Anterior cingulate cortex (tissue), 58 donors: ENCODE measurements around the gene PIGN.

Experiments
- DNase-seq, 58 donors: peaks; one replicate each; lab custom pipeline; 2025; lab: John Stamatoyannopoulos, UW

The PIGN gene, protein sequence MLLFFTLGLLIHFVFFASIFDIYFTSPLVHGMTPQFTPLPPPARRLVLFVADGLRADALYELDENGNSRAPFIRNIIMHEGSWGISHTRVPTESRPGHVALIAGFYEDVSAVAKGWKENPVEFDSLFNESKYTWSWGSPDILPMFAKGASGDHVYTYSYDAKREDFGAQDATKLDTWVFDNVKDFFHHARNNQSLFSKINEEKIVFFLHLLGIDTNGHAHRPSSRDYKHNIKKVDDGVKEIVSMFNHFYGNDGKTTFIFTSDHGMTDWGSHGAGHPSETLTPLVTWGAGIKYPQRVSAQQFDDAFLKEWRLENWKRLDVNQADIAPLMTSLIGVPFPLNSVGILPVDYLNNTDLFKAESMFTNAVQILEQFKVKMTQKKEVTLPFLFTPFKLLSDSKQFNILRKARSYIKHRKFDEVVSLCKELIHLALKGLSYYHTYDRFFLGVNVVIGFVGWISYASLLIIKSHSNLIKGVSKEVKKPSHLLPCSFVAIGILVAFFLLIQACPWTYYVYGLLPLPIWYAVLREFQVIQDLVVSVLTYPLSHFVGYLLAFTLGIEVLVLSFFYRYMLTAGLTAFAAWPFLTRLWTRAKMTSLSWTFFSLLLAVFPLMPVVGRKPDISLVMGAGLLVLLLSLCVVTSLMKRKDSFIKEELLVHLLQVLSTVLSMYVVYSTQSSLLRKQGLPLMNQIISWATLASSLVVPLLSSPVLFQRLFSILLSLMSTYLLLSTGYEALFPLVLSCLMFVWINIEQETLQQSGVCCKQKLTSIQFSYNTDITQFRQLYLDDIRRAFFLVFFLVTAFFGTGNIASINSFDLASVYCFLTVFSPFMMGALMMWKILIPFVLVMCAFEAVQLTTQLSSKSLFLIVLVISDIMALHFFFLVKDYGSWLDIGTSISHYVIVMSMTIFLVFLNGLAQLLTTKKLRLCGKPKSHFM

DNA sequence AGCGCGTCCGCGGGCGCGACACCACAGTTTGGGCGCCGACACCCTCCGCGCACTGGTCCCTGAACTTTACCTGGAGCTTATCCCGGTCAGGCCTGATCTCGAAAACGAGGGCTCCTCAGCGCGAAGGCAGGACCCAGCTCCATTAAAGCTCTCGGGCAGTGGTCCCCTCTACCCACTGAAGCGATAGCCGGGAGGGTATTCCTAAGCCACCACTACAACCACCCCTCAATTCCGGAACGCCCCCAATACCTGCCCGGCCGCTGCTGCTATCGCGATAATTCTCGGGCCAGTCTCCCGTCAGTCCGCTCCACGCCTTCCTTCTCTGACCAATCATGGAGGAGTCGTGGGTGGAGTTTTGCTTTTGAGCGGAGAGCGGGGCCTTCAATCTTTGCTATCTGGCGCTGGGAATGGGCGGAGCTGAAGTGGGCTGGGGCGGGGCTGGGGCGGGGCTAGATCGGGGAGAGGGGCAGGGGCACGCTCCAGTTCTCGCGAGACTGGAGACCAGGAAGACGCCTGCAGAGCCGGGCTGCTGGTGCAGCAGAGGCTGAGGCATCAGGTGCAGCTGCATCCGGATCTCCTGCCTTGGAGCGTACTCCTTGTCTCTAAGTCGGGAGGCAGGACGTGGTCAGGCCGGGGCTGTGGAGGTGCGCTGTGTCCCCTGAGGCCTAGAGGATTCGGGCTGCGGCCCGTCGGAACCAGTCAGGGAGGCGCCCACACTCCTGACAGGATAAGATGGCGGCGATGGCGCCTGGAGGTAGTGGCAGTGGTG, at the start of gene PIGN, which contains the start of gene RELCH:
TSS of gene PIGN (minus strand) at position 283 of the 769 bp plus-strand sequence. CDS start 25,703 bp downstream, outside the sequence.
TSS of gene RELCH (plus strand) at position 482 of the 769 bp plus-strand sequence. CDS start at position 733, 251 bp downstream.
- DNase-seq: peak; percentile 51 to 99 (median 96)

DNA sequence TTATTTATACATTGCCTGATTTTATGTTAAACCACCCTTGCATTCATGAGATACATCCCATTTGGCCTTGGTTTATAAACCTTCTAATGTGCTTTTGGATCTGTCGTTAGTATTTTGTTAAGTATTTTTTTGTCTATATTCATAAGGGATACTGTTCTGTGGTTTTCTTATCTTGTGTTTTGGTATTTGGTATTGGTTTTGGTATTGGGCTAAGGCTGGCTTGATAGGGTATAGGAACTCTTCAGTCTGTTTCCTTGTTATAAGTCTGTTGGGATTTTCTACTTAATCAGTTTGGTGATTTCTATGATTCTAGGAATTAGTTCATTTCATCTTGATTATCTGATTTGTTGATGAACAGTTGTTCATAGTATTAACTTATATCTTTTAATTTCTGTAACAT, 49.4 kb upstream of the PIGN start:
- DNase-seq: no peak

DNA sequence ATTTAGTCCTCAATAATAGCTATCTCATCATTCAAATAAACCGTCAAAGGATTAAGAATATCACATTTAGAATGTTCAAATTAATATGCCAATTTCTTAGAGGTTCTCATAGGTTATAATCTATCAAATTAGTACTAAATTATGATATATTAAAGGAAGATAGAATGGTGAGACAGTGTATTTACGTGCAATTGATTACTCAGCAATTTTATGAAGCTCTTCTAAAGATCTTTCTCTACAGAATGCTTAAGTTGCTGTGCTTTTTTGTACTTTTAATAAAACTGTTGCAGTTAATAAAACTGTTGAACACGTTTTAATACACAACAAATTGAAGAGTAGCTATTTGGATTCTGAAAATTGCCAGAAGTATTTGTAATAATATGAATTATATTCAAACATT, 39.2 kb upstream of the PIGN start:
- DNase-seq: no peak

DNA sequence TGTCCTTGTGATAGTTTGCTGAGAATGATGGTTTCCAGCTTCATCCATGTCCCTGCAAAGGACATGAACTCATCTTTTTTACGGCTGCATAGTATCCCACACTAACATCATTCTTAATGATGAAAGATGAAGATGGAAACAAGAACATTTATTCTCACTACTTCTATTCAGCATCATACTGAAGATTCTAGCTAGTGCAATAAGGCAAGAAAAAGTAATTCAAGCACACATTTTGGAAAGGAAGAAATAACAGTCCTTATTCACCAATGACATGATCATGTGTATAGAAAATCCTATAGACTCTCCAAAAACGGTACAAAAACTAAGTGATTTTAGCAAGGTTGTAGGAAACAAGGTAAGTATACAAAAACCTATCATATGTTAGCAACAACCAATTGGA, 37.4 kb upstream of the PIGN start:
- no peak for DNase-seq

DNA sequence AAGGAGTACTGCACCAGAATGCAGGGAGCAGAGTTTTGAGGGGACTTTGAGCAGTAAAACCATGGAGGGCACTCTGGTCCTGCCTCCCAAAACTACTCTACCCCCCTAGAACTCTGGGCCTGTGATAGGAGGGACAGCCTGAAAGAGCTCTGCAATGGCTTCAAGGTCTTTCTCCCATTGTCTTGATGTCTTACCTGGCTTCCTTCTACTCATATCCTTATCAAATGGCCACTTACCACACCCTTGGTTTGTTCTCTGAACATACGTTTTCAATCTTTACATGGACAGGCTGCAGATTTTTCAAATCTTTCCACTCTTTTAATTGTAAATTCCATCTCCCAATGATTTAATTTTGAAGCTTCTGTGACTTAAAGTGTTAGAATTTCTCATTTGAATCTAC, 27.9 kb upstream of the PIGN start:
- no peak for DNase-seq

DNA sequence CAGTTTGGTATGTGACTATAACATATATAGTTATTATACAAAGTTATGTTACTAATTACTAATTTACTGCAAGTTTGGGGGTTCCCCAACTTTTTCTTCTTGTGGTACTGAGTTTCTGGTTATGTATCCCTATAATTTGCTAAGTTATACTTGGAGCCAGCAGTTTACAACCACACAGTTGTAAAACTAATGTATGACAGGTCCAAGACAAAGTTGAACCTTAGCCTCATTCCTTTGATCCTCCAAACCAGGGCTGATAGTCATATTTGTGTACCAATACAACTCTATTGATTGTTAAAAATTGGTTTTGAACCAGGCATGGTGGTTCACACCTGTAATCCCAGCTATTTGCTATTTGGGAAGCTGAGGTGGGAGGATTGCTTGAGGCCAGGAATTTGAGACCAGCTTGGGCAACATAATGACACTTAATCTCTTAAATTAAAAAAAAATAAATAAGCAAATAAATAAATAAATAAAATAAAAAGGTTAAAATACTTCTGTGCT, 24.5 kb upstream of the PIGN start:
- no peak for DNase-seq

DNA sequence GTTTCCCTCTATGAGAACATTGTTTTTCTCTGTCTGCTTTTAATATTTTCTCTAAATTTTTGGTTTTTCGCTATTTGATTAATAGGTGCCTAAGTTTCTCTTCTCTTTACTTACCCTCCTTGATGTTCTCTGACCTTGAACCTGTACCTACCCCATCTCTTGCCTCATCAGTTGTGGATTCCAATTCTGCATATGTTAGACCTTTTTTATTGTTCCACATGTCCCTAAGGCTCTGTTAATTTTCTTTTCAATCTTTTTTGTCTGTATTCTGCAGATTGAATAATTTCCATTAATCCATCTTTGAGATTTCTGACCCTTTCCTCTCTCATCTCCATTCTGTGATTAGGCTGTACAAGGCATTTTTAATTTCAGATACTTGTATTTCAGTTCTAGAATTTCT, 23.3 kb upstream of the PIGN start:
- DNase-seq: no peak

DNA sequence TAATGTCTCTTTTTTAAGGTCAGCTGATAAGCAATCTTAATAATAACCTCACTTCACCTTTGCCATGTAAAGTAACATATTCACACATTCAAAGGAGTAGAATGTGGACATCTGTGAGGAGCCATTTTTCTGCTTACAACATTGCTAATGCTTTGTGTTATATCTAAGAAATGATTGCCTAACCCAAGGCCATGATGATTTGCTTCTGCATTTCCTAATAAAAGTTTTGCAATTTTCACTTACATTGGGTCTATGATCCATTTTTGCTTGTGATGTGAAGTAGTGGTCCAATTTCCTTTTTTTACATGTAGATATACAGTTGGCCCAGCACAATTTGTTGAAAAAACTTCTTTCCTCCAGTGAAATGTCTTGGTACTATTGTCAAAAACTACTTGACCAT, 22.2 kb upstream of the PIGN start:
- DNase-seq: no peak

DNA sequence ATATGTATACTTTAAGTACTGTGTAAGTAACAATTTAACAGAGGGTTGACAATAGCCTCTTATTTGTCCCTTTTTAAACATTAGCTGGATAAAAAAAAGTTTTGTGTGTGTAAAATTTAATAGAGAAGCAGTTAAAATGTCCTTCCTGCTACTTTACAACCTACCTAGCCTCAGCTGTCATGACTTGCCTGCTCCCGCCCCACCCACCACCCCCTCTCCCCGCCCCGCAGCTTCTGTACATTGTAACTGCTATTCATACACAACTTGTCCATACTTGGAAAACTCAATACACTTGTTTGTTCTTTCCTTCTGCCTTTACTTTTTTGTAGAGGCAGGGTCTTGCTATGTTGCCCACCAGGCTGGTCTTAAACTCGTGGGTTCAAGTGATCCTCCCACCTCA, 19.7 kb upstream of the PIGN start:
- DNase-seq: no peak

DNA sequence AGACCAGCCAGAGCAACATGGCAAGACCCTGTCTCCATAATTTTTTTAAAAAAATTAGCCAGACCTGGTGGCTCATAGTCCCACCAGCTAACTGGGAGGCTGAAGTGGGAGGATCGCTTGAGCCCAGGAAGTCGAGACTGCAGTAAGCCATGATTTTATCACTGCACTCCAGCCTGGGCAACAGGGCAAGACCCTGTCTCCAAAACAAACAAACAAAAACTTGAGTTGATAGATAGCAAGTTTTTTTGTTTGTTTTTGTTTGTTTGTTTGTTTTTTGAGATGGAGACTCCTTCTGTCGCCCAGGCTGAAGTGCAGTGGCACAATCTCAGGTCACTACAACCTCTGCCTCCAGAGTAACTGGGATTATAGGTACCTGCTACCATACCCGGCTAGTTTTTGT, 19.0 kb upstream of the PIGN start:
- DNase-seq: no peak

DNA sequence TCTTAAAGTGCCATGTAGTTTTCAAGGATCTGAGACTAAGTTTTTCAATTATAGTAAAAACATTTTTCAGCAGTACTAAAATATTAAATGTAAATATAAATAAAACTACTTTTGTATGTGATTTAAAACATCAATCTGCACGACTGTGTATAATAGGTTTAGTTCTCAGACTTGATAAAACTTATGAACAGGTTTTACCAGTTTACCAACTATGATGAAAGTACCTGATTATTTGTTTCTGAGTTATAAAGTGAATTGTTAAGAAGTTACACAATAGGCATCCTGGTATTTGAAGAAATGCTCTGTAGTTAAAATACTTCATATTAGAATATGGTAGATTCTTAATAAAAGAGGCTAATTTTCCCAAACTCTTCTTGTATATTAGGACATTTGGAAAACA, 15.0 kb upstream of the PIGN start:
- no peak for DNase-seq

DNA sequence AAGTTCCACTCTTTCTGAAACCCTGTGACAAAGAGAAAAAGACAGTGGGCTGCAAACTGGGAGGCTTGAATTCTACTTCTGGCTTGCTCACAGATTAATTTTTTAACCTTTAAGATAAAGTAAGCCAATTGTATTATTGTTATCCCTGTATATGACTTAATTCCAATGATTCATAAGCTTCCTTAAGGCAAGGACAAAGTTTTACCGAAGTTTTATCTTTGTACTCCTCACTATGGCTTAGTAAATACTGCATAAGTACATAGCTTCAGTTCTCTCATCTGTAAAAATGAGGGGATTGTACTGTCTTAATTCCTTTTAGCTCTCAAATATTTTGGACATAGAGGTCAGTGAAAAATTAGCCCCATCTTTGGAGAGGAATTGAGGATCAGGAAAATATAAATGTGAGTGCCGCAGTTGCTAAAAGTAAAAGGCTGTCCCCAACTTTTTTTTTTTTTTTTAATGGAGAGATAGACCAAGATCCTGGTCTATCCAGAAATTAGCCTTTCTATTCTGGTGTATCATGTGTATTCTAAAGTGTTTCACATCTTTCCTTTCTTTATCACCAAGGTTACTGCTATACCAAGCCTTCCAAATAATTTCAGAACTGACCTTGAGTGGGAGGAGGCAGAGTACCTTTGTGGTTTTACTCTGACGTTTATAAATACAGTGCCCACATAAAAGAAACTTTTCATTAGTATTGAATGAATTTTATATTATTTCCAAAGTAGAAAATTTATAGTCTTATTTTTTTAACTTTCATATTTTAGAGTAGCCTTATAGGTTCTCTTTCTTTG, 13.5 kb upstream of the PIGN start:
- no peak for DNase-seq

DNA sequence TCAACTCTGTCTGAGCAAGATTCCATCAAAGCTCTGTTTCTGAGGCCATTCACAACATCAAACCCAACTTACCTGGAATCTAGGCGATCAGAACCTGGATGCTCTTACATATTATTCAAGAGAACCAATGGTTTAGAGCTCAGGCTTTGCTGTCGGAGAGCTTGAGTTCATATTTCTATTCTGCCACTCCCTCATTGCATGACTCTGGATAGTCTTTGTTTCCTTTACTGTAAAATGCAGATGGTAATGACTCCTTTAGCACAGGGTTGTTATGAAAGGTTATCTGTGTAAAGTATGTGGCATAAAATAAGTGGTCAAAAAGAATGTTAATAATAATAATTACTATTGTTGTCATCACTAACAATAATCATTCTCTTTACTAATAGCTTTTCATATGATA, 12.8 kb upstream of the PIGN start:
- DNase-seq: no peak

DNA sequence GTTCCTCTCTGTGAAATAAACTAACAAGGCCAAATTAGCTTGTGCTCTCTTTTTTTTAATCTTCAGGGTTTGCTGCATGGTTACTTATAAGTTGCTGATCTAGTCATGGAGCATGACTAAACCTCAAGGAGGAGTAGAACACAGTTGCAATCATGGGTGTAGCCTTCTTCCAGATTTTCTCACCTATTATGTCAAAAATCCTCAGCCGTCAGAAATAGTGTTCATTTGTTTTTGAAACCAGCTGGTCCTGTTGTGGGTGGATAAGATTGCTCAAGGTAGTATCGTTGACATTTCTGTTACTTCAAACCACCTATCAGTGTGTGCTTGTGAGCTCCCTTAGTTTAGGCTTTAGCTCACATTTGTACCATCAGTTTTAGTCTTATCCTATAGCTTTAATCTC, 11.4 kb upstream of the PIGN start:
- DNase-seq: no peak

DNA sequence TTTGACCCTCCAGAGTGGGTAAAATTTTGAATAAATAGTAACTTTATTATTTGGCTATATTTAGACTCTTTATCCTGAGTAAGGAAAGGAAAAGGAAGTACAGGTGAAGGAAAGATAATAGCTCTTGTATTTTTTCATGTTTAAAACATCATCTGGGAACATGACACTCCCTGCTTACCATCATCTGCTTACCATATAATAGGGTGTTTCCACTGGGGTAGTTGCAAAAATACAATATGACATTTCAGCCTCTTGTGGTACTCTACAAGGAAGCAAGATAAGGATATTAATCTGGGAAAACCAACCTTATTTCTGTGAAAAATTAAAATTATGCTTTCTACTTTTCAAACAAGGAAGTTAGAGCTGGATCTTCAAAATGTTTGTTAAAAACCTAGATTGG, 10.1 kb upstream of the PIGN start:
- no peak for DNase-seq

DNA sequence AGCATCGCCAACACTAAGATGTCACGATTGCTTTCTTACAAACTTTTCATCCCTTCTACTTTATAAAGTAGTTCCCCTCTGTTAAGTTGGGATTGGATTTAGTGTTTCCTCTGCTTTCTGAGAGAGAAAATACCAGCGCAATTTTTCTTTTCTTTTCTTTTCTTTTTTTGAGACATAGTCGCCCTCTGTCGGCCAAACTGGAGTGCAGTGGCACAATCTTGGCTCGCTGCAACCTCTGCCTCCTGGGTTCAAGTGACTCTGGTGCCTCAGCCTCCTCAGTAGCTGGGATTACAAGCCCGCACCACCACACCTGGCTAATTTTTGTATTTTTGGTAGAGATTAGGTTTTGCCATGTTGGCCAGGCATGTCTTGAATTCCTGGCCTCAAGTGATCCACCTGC, 9.2 kb upstream of the PIGN start:
- no peak for DNase-seq

DNA sequence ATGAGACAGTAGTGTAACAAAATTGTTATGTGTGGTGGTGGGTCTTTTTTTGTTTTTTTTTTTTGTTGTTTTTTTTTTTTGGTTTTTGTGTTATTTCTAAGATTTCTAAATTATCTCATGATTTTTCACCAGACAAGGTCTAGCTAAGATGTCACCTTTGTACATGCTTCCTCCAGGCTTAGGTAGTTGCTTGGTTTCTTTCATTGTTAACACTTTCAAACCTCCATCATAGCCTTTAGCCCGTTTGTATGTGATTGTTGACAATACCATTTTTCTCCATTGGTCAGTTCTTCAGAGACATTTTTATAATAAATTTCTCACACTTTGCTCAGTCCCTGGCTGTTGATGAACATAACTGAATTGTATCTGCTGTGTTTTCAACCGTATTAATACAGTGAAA, 2.4 kb upstream of the PIGN start:
- no peak for DNase-seq

DNA sequence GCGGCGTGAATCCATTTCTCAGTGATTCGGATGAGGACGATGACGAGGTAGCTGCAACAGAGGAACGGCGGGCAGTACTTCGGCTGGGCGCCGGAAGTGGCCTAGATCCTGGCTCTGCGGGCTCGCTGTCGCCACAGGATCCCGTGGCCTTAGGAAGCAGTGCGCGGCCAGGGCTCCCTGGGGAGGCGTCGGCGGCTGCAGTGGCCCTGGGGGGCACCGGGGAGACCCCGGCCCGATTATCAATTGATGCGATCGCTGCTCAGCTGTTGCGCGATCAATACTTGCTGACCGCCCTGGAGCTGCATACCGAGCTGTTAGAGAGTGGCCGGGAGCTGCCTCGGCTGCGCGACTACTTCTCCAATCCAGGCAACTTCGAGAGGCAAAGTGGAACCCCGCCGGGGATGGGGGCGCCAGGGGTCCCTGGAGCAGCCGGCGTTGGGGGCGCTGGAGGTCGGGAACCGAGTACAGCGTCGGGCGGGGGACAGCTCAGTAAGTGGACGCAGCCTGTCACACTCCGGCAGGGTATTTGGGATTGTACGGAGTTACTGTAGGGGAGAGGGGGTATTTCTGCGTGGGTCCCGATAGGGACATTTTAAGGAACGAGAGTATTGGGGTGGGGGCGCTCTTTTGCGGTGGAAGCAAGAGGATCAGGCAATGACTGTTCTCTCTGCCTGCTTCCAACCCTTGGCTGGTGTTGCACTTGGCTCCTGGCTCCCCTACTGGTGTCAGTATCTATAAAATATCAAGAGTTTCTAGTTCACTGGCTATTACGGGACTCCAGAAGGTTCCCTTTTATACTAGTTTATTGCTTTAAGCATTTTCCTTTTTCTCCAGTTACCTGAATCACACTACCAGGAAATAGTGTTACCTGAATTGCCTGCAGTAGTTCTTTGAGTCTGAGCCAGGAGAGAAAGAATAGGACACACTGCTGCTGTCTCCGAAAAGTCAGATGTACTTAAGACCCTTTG, 971 bp upstream of the PIGN start:
- peak in 22 of 58 donors; percentile 7 to 55 (median 40) for DNase-seq

DNA sequence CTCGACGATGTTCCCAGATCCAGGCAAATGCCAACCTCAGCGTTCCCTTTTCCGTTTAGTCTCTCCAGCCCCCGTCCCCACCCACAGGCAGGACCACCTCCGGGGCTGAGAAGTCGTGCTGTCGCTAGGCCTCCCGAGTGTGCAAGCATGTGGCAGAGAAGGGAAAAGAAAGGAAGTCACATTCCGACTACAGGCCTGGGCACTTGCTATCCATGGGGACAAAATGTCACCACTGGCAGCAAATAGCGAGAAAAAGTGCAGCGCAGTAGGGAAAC, 420 bp downstream of the PIGN start:
- peak in 14 of 58 donors; percentile 22 to 78 (median 58) for DNase-seq
